Kidney epithelial cell (primary cell): ENCODE measurements around the gene PPP1R14D. TPM values are rescaled to one million over a fixed set of nuclear protein-coding genes. Genes with fewer than 3 reads are reported as not detected.

Experiments
- DNase-seq: peaks from one replicate; pipeline ENCODE4 v3.0.0-alpha.2; 2010; ENCODE audit warnings: low read depth
- H3K27me3 ChIP-seq: 2 replicates; pipeline ENCODE4 v1.6.0; 2011; ENCODE audit warnings: low read length; ENCODE audit not compliant: control insufficient read depth, insufficient read depth
- H3K36me3 ChIP-seq: 2 replicates; pipeline ENCODE4 v1.5.1; 2011; ENCODE audit warnings: low read length; ENCODE audit not compliant: control insufficient read depth, insufficient read depth
- H3K4me3 ChIP-seq: 2 replicates; pipeline ENCODE4 v1.5.1; 2011; ENCODE audit warnings: low read depth, mild to moderate bottlenecking, control low read depth, low read length
- CTCF ChIP-seq: IDR thresholded peaks from 2 replicates; pipeline ENCODE4 v1.5.1; 2011; ENCODE audit warnings: mild to moderate bottlenecking, moderate library complexity, low read length, control low read depth, inconsistent platforms; ENCODE audit not compliant: insufficient read depth, poor library complexity, severe bottlenecking
- total RNA-seq: library from RNA; depleted of rRNA; stranded (reverse); fragments of >200 nt; gene quantifications from 2 replicates; pipeline ENCODE4 v1.2.3, GENCODE V29; 2015

Gene PPP1R14D
- total RNA-seq, 1 donor from 2014 or later: not detected

- DNase-seq: no peak
- no peaks in the 10 kb centered on the region for H3K27me3 ChIP-seq
- TF ChIP-seq CTCF: no peak
These were observed 2.4 kb upstream of the PPP1R14D start for GRCh38 chr15:40830884-40831283.

GRCh38 chr15:40829115-40829514 is 607 bp upstream of the PPP1R14D start:
- Histone ChIP-seq H3K36me3 (no peaks in the 10 kb centered on the region), H3K4me3 (no peak overlapping the region), H3K27me3 (no peaks in the 10 kb centered on the region)
- no peak for TF ChIP-seq CTCF
- no peak for DNase-seq

More at GRCh38 chr15:40830884-40831283, 2.4 kb upstream of the PPP1R14D start:
- H3K36me3 ChIP-seq: no peaks in the 10 kb centered on the region
- H3K4me3 ChIP-seq: no peak overlapping the region

- DNase-seq: no peak
- H3K4me3 ChIP-seq: no peak overlapping the region
- no peaks in the 10 kb centered on the region for H3K27me3 ChIP-seq
- no peaks in the 10 kb centered on the region for H3K36me3 ChIP-seq
- TF ChIP-seq CTCF: no peak
These were observed 2.0 kb downstream of the PPP1R14D start for GRCh38 chr15:40826423-40827075.

- H3K4me3 ChIP-seq: no peak overlapping the region
- no peaks in the 10 kb centered on the region for H3K36me3 ChIP-seq
- peak; percentile 43 for DNase-seq
- no peaks in the 10 kb centered on the region for H3K27me3 ChIP-seq
- no peak for TF ChIP-seq CTCF
These were observed 2.7 kb downstream of the PPP1R14D start for GRCh38 chr15:40825661-40826422.

- Histone ChIP-seq H3K4me3 (no peak overlapping the region), H3K27me3 (no peaks in the 10 kb centered on the region), H3K36me3 (no peaks in the 10 kb centered on the region)
- DNase-seq: no peak
- TF ChIP-seq CTCF: no peak
These were observed 4.8 kb downstream of the PPP1R14D start for GRCh38 chr15:40823572-40824343.
